Measurements from ENCODE around the gene C5AR1. TPM values are rescaled to one million over a fixed set of nuclear protein-coding genes. Genes with fewer than 3 reads are reported as not detected.
"Not testable (repeated sequence)": the region's sequence is repeated elsewhere in the genome, so short reads cannot be mapped to it uniquely, and the experiment has no call there.

C5AR1 gene
- total RNA-seq (2021; fragmentation: NEBNext Ultra II Directional; extraction: Animal tissue kit (Norgen Biotek cat#: 25700)): under 1 TPM; 0.24 to 0.95 (median 0.35) TPM
- long read RNA-seq: 0 reads

DNA sequence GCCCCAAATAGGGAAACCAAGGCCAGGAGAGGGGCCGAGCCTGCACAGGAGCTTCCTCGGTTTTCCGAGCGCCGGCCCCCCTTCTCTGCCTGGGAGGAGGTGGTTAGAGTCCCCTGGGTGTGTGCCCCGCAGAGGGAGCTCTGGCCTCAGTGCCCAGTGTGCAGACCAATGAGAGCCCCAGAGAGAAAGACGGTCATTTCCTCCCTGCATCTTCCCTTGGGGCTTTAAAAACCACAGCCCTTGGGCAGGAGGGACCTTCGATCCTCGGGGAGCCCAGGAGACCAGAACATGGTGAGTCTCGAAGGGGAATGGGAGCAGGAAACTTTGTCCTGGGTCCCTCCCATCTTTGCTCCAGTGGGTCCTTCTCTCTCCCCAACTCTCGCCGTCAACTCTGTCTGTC, at the start of gene C5AR1:
Gene C5AR1, plus strand, starts transcription at position 254 of the 400 bp plus-strand sequence. Its CDS starts 35 bp downstream, at position 289.
- H3K4me1 Mint-ChIP-seq (ENCODE audit: low read depth): peaks cover 18% of the 10 kb centered on the region
- no peak for DNase-seq
- H3K27ac Mint-ChIP-seq: no peak within 1 kb of the TSS
- H3K9me3 Mint-ChIP-seq: no peaks in the 10 kb centered on the region
- TF ChIP-seq, protein P1, sequence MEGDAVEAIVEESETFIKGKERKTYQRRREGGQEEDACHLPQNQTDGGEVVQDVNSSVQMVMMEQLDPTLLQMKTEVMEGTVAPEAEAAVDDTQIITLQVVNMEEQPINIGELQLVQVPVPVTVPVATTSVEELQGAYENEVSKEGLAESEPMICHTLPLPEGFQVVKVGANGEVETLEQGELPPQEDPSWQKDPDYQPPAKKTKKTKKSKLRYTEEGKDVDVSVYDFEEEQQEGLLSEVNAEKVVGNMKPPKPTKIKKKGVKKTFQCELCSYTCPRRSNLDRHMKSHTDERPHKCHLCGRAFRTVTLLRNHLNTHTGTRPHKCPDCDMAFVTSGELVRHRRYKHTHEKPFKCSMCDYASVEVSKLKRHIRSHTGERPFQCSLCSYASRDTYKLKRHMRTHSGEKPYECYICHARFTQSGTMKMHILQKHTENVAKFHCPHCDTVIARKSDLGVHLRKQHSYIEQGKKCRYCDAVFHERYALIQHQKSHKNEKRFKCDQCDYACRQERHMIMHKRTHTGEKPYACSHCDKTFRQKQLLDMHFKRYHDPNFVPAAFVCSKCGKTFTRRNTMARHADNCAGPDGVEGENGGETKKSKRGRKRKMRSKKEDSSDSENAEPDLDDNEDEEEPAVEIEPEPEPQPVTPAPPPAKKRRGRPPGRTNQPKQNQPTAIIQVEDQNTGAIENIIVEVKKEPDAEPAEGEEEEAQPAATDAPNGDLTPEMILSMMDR (IDR thresholded peaks at IDR 0.05): no peak
- no peak within 1 kb of the TSS for H3K4me3 Mint-ChIP-seq
- H3K27me3 Mint-ChIP-seq (ENCODE audit: insufficient read depth): no peaks in the 10 kb centered on the region; the same call in 1 of the 2 replicates
- no peaks in the 10 kb centered on the region for H3K36me3 Mint-ChIP-seq (ENCODE audit: low read depth)

DNA sequence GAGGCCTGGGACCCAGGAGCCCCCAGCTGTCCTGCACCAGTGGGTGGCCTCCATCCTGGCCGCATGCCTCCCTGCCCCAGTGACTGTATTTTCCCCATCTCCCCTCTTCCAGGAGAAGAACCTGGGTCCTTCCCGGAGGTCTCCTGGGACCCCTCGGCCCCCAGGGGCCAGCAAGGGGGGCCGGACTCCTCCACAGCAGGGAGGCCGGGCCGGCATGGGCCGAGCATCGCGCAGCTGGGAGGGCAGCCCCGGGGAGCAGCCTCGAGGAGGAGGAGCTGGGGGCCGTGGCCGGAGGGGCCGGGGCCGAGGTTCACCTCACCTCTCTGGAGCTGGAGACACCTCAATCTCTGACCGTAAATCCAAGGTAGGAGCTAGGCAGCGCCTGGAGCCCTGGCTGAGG, 49.2 kb upstream of the C5AR1 start:
- DNase-seq: no peak
- TF ChIP-seq, protein P1 (IDR thresholded peaks at IDR 0.05): no peak
- H3K36me3 Mint-ChIP-seq (ENCODE audit: low read depth): peaks cover 44% of the 10 kb centered on the region
- H3K4me3 Mint-ChIP-seq: no peak overlapping the region
- H3K27ac Mint-ChIP-seq: no peak overlapping the region
- H3K9me3 Mint-ChIP-seq: no peaks in the 10 kb centered on the region
- no peaks in the 10 kb centered on the region; the same call in none of the 2 replicates for H3K27me3 Mint-ChIP-seq (ENCODE audit: insufficient read depth)
- peaks cover 41% of the 10 kb centered on the region for H3K4me1 Mint-ChIP-seq (ENCODE audit: low read depth)

DNA sequence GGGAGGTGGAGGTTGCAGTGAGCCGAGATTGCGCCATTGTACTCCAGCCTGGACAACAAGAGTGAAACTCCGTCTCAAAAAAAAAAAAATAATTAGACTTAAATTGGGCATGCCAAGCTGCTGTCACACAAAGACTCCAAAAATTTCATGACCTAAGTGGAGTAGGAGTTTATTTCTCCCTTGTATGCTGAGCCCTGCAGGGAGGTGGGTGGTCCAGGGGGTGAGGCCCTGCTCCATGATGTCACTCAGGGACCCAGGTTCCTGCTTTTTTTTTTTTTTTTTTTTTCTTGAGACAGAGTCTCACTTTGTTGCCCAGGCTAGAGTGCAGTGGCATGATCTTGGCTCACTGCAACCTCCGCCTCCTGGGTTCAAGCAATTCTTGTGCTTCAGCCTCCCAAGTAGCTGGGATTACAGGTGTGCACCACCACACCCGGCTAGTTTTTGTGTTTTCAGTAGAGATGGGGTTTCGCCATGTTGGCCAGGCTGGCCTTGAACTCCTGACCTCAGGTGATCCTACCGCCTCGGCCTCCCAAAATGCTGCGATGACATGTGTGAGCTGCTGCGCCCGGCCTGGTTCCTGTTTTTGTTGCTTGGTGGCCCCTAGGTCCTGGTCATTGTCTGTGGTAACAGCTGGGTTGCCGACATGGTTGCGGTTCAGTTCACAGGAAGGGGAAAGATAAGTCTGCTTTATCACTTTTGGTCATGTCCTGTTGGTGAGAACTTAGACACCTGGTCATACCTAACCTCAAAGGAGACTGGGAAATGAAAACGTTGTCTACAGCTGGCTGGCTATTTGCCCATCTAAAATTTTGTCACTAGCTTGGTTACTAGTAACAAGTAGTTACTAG, 47.5 kb upstream of the C5AR1 start:
- H3K9me3 Mint-ChIP-seq; H3K27me3 Mint-ChIP-seq (ENCODE audit: insufficient read depth): not testable (repeated sequence)
- H3K36me3 Mint-ChIP-seq (ENCODE audit: low read depth): peaks cover 51% of the 10 kb centered on the region

DNA sequence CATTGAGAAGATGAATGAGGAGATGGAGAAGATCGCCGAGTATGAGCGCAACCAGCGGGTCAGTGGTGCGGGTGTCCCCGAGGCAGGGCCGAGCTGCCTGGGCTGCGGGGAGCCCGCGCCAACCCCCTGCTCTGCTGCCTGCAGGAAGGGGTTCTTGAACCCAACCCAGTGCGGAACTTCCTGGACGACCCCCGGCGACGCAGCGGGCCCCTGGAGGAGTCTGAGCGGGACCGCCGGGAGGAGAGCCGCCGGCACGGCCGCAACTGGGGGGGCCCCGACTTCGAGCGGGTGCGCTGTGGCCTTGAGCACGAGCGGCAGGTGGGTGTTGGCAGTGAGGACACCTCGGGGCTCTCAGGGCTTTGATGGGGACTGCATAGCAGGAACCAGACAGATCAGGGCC, 45.0 kb upstream of the C5AR1 start:
- no peak for DNase-seq
- peaks cover 34% of the 10 kb centered on the region for H3K36me3 Mint-ChIP-seq (ENCODE audit: low read depth)
- TF ChIP-seq, protein P1 (IDR thresholded peaks at IDR 0.05): no peak
- no peak overlapping the region for H3K27ac Mint-ChIP-seq
- no peaks in the 10 kb centered on the region; the same call in 1 of the 2 replicates for H3K27me3 Mint-ChIP-seq (ENCODE audit: insufficient read depth)
- H3K4me3 Mint-ChIP-seq: no peak overlapping the region
- H3K4me1 Mint-ChIP-seq (ENCODE audit: low read depth): peaks cover 13% of the 10 kb centered on the region
- H3K9me3 Mint-ChIP-seq: no peaks in the 10 kb centered on the region

More for the DNA sequence above, 47.5 kb upstream of the C5AR1 start:
- not testable (repeated sequence) for DNase-seq, H3K4me3 Mint-ChIP-seq
- peak overlapping the region; percentile 36; the same call in 1 of the 2 replicates for H3K27ac Mint-ChIP-seq
- H3K4me1 Mint-ChIP-seq (ENCODE audit: low read depth): peaks cover 36% of the 10 kb centered on the region

DNA sequence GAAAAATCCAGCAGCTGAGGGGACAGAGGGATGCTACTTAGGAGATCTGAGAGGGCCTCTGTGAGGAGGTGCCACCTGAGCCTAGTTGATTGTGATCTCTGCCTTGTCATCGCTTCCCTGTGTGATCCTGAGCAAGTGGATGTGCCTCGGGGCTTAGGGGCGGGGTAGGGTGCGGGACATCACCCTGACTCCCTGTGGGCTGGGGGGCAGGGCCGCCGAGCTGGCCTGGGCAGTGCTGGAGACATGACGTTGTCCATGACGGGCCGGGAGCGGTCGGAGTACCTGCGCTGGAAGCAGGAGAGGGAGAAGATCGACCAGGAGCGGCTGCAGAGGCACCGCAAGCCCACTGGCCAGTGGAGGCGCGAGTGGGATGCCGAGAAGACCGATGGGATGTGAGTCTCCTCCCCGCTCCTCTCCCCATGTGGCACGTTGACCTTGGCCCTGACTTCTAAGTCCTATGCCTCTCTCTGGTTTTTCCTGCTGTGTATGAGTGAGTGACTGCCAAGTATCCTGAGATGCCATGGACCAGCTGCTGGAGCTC, 43.2 kb upstream of the C5AR1 start:
- TF ChIP-seq, protein P1 (IDR thresholded peaks at IDR 0.05): no peak
- Mint-ChIP-seq H3K9me3 (no peaks in the 10 kb centered on the region), H3K27ac (no peak overlapping the region), H3K4me3 (no peak overlapping the region), H3K36me3 (ENCODE audit: low read depth) (peaks cover 26% of the 10 kb centered on the region), H3K27me3 (ENCODE audit: insufficient read depth) (no peaks in the 10 kb centered on the region), H3K4me1 (ENCODE audit: low read depth) (no peaks in the 10 kb centered on the region)
- no peak for DNase-seq

DNA sequence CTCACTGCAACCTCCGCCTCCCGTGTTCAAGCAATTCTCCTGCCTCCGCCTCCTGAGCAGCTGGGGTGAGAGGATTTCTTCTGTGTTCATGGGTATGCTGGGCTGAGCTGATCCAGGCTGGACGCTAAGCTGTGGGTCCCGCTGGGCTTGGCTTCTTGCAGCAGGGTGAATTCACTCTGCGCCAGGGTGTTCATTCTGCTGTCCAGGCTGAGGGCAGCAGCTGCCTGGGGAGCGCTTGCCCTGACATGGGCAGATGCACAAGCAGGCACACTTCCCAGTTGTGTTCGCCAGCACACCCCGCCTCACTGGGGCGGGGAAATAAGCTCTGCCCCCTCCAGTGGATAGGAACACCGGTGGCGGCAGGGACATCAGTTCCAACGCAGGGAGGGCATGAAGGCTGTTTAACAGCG, 42.3 kb upstream of the C5AR1 start:
- DNase-seq: no peak
- H3K4me3 Mint-ChIP-seq: no peak overlapping the region
- H3K27me3 Mint-ChIP-seq (ENCODE audit: insufficient read depth): no peaks in the 10 kb centered on the region; the same call in 1 of the 2 replicates
- peaks cover 24% of the 10 kb centered on the region for H3K36me3 Mint-ChIP-seq (ENCODE audit: low read depth)
- H3K4me1 Mint-ChIP-seq (ENCODE audit: low read depth): peaks cover 4% of the 10 kb centered on the region
- no peak overlapping the region for H3K27ac Mint-ChIP-seq
- TF ChIP-seq, protein P1 (IDR thresholded peaks at IDR 0.05): no peak
- H3K9me3 Mint-ChIP-seq: no peaks in the 10 kb centered on the region

Data from HFFc6 (cell line).